ENCODE measurements around the gene ESYT2.
A peak's percentile ranks its signal among the peaks of the same experiment; 100 is the strongest.

Gene ESYT2

DNA sequence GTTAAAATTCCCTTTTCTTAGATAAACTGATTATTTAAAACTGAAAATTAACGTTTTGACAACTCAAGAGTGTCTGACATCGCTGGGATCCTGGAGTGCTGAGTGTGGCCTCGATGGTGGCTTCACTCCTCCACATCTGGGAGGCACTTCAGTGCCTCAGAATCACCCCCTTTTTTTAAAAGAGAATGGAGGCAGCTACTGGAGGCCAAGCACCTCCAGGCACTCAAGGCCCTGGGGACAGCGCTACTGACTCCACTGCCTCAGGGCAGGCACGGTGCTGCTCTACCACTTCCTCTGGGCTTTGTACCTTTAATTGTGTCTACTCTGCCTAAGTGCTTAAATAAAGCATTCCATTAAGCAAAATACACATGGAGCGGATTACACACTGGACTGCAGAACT, 97.5 kb downstream of the ESYT2 start:
- TF ChIP-seq, protein P1, sequence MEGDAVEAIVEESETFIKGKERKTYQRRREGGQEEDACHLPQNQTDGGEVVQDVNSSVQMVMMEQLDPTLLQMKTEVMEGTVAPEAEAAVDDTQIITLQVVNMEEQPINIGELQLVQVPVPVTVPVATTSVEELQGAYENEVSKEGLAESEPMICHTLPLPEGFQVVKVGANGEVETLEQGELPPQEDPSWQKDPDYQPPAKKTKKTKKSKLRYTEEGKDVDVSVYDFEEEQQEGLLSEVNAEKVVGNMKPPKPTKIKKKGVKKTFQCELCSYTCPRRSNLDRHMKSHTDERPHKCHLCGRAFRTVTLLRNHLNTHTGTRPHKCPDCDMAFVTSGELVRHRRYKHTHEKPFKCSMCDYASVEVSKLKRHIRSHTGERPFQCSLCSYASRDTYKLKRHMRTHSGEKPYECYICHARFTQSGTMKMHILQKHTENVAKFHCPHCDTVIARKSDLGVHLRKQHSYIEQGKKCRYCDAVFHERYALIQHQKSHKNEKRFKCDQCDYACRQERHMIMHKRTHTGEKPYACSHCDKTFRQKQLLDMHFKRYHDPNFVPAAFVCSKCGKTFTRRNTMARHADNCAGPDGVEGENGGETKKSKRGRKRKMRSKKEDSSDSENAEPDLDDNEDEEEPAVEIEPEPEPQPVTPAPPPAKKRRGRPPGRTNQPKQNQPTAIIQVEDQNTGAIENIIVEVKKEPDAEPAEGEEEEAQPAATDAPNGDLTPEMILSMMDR (IDR thresholded peaks at IDR 0.05) = no peak
- Histone ChIP-seq H3K4me1 (ENCODE audit: control insufficient read depth in 1 of 2, insufficient read depth in 1 of 2, low read depth in 1 of 2, low read length in 1 of 2) (peaks cover 8 to 9% of the 10 kb centered on the region in 2 experiments), H3K9me3 (no peaks in the 10 kb centered on the region), H3K27me3 (no peaks in the 10 kb centered on the region), H3K4me3 (ENCODE audit: low read depth in 1 of 2, low read length in 1 of 2) (no peak overlapping the region), H3K27ac (no peak overlapping the region), H3K36me3 (peaks cover 23% of the 10 kb centered on the region)

DNA sequence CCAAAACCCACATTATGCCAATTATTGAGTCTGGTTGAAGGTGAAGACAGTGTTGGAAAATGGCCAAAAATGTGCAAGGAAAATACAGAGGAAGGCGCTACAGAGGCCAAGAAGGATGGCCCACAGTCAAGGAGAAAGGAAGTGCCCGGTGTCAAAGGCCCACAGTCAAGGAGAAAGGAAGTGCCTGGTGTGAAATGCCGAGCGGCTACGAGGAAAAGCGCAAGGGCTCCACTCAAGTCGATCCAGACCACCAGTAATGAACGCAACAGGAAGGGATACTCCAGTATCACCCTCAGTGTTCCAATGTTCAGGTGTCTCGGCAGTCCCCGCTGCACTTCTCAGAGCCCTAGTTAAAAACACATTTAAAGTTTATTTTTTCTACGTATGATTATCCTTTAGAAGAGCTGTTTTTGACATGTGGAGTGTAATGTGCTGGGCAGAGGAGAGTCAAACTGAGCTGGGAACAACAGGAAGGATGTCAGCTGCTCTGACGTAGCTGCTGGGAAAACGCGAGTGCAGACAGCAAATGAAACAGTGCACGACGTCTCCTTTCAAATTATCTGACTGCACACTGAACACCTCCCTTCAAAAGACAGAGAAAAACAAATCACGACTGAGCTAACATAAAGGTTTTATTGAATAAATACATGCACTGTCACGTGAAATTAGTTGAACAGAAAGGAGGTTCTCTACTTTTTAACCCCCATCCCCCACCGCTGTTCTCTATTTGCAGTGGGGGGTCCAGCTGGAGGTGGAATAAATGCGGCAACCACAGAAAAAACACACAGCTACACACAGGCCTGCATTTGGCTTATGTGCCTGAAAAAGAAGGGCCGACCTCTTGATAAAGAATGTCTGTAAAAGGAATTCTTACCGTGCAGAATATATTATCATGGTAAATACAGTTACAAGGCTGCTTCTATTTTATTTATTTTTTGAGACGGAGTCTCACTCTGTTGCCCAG, 98.6 kb downstream of the ESYT2 start:
- H3K9me3 ChIP-seq = no peaks in the 10 kb centered on the region
- peak overlapping the region; percentile 4 to 18 for H3K4me3 ChIP-seq (ENCODE audit: low read depth in 1 of 2, low read length in 1 of 2)
- H3K36me3 ChIP-seq = peaks cover 16% of the 10 kb centered on the region
- no peaks in the 10 kb centered on the region for H3K27me3 ChIP-seq
- peak overlapping the region; percentile 54 for H3K27ac ChIP-seq
- H3K4me1 ChIP-seq (ENCODE audit: control insufficient read depth in 1 of 2, insufficient read depth in 1 of 2, low read depth in 1 of 2, low read length in 1 of 2) = peaks cover 8 to 9% of the 10 kb centered on the region in 2 experiments
- TF ChIP-seq, protein P1 (IDR thresholded peaks at IDR 0.05) = no peak

DNA sequence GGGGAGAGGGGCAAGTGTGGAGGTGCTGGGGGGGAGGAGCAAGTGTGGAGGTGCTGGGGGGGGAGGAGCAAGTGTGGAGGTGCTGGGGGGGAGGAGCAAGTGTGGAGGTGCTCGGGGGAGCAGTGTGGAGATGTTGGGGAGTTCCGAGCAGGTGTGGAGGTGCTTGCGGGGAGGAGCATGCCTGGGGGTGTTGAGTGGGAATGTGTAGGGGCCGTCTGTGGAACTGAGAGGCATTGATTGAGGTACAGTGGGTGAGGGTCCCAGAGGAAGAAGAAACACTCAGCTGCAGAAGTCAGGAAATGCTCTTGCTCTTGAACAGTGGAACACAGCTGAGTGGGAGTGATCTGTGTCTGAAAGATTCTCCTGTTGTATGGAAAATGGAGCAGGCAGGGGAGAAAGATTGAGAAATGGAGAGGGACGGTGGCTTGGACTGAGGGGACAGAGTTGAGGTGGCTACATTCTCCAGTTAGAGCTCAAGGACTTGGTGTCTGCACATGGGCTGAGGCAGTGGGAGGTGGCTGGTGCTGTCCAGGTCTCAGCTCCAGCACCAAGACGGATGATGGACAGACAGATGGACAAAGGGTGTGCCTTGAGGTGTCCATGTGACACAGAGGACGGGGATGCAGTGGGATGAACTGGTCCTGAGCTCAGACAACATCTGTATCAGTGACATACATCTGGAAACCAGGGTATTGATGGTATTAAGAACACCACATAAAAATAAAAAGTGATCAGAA, 99.5 kb downstream of the ESYT2 start:
- H3K4me3 ChIP-seq (ENCODE audit: low read depth in 1 of 2, low read length in 1 of 2) = no peak overlapping the region
- H3K4me1 ChIP-seq (ENCODE audit: control insufficient read depth in 1 of 2, insufficient read depth in 1 of 2, low read depth in 1 of 2, low read length in 1 of 2) = peaks cover 8 to 9% of the 10 kb centered on the region in 2 experiments
- TF ChIP-seq, protein P1 (IDR thresholded peaks at IDR 0.05) = no peak
- peak overlapping the region; percentile 54 for H3K27ac ChIP-seq
- no peaks in the 10 kb centered on the region for H3K27me3 ChIP-seq
- H3K36me3 ChIP-seq = peaks cover 7% of the 10 kb centered on the region
- no peaks in the 10 kb centered on the region for H3K9me3 ChIP-seq

DNA sequence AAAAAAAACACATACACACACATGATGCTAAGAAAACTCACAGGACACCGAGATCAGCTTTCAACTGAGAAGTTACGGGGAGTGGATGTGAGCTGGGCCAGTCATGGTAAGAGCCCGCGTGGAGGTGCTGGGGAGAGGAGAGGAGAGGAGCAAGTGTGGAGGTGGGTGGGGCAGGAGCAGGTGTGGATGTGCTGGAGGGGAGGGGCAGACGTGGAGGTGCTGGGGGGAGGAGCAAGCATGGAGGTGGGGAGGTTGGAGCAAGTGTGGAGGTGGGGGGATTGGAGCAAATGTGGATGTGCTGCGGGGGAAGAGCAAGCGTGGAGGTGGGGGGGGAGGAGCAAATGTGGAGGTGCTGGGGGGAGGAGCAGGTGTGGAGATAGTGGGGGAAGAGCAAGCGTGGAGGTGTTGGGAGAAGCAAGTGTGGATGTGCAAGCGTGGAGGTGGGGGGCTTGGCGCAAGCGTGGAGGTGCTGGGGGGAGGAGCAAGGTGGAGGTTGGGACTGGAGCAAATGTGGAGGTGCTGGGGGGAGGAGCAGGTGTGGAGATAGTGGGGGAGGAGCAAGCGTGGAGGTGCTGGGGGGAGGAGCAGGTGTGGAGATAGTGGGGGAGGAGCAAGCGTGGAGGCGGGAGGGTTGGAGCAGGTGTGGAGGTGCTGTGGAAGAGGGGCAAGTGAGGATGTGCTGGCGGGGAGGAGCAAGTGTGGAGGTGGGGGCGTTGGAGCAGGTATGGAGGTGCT, 100.2 kb downstream of the ESYT2 start:
- H3K36me3 ChIP-seq = peaks cover 4% of the 10 kb centered on the region
- H3K9me3 ChIP-seq = no peaks in the 10 kb centered on the region
- no peak overlapping the region for H3K4me3 ChIP-seq (ENCODE audit: low read depth in 1 of 2, low read length in 1 of 2)
- H3K27ac ChIP-seq = no peak overlapping the region
- TF ChIP-seq, protein P1 (IDR thresholded peaks at IDR 0.05) = no peak
- H3K27me3 ChIP-seq = no peaks in the 10 kb centered on the region
- H3K4me1 ChIP-seq (ENCODE audit: control insufficient read depth in 1 of 2, insufficient read depth in 1 of 2, low read depth in 1 of 2, low read length in 1 of 2) = peaks cover 8 to 9% of the 10 kb centered on the region in 2 experiments

DNA sequence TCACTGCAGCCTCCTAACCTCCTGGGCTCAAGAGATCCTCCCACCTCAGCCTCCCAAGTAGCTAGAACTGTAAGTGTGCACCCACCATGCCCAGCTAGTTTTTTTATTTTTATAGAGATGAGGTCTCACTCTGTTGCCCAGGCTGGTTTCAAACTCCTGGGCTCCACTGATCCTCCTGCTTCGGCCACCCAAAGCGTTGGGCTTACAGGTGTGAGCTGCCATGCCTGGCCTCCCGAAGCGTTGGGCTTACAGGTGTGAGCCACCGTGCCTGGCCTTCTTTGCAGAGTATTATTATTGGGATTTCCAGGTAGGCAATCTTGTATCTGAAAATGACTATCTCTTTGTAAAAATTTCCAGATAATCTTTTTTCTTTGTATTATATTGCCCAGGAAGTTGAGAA, 101.6 kb downstream of the ESYT2 start:
- Histone ChIP-seq H3K36me3 (no peaks in the 10 kb centered on the region), H3K27ac (no peak overlapping the region), H3K9me3 (no peaks in the 10 kb centered on the region), H3K4me1 (ENCODE audit: control insufficient read depth in 1 of 2, insufficient read depth in 1 of 2, low read depth in 1 of 2, low read length in 1 of 2) (peaks cover 8 to 9% of the 10 kb centered on the region in 2 experiments), H3K27me3 (no peaks in the 10 kb centered on the region), H3K4me3 (ENCODE audit: low read depth in 1 of 2, low read length in 1 of 2) (no peak overlapping the region)
- TF ChIP-seq, protein P1 (IDR thresholded peaks at IDR 0.05) = no peak

All from neutrophil (primary cell).